ENCODE data around the gene NELFA.
A peak's percentile ranks its signal among the peaks of the same experiment; 100 is the strongest.

NELFA gene

GRCh38 chr4:1961563-1961962 lies 47.2 kb downstream of the NELFA start:
- no peak for DNase-seq

GRCh38 chr4:1961038-1961437 lies 47.7 kb downstream of the NELFA start:
- no peak for DNase-seq

- no peak for DNase-seq
These were observed 48.5 kb downstream of the NELFA start for GRCh38 chr4:1960170-1960825.

GRCh38 chr4:1959104-1959384 lies 49.7 kb downstream of the NELFA start:
- DNase-seq: no peak

- DNase-seq: no peak
These were observed 50.3 kb downstream of the NELFA start for GRCh38 chr4:1958276-1959103.

- no peak for DNase-seq
These were observed 52.1 kb downstream of the NELFA start for GRCh38 chr4:1956631-1957030.

- no peak for DNase-seq
These were observed 55.4 kb downstream of the NELFA start for GRCh38 chr4:1953335-1953734.

- DNase-seq: no peak
These were observed 56.1 kb downstream of the NELFA start for GRCh38 chr4:1952719-1953118.

- DNase-seq: no peak
These were observed 56.6 kb downstream of the NELFA start for GRCh38 chr4:1952058-1952700.

GRCh38 chr4:1950369-1950768 lies 58.4 kb downstream of the NELFA start:
- DNase-seq: no peak

GRCh38 chr4:1948892-1949436 lies 59.8 kb downstream of the NELFA start:
- no peak for DNase-seq

GRCh38 chr4:1948232-1948631 lies 60.5 kb downstream of the NELFA start:
- DNase-seq: no peak

- no peak for DNase-seq
These were observed 62.9 kb downstream of the NELFA start for GRCh38 chr4:1945912-1946311.

GRCh38 chr4:1945124-1945895 lies 63.5 kb downstream of the NELFA start:
- DNase-seq: no peak

- DNase-seq: no peak
These were observed 64.8 kb downstream of the NELFA start for GRCh38 chr4:1943928-1944327.

- DNase-seq: no peak
These were observed 68.2 kb downstream of the NELFA start for GRCh38 chr4:1940566-1940965.

- no peak for DNase-seq
These were observed 68.9 kb downstream of the NELFA start for GRCh38 chr4:1939664-1940509.

GRCh38 chr4:1938027-1938426 lies 70.7 kb downstream of the NELFA start:
- no peak for DNase-seq

GRCh38 chr4:1937550-1937949 lies 71.2 kb downstream of the NELFA start:
- no peak for DNase-seq

GRCh38 chr4:1933700-1934099 lies 75.1 kb downstream of the NELFA start:
- peak; percentile 28 for DNase-seq

- DNase-seq: no peak
These were observed 76.0 kb downstream of the NELFA start for GRCh38 chr4:1932736-1933135.
